ENCODE results near the gene TNFRSF9.

Gene TNFRSF9

GRCh38 chr1:7948960-7949359, 8.3 kb upstream of the TNFRSF9 start:
- no peak for TF ChIP-seq CTCF (IDR thresholded peaks at IDR 0.05; ENCODE audit: low read depth, low read length, missing control alignments)
- H3K4me3 ChIP-seq (replicated peaks; ENCODE audit: low read depth, low read length) = no peak overlapping the region
- peak; percentile 60 for DNase-seq (ENCODE audit: extremely low read depth, low read depth)

GRCh38 chr1:7943251-7943650, 2.6 kb upstream of the TNFRSF9 start:
- DNase-seq (ENCODE audit: extremely low read depth, low read depth) = no peak
- H3K4me3 ChIP-seq (replicated peaks; ENCODE audit: low read depth, low read length) = no peak overlapping the region
- TF ChIP-seq CTCF (IDR thresholded peaks at IDR 0.05; ENCODE audit: low read depth, low read length, missing control alignments) = no peak

GRCh38 chr1:7942214-7942921, 1.7 kb upstream of the TNFRSF9 start:
- DNase-seq (ENCODE audit: extremely low read depth, low read depth) = no peak
- 0 out of 2 replicates have a peak overlapping the region, but pooled peaks have one; percentile 15 for H3K4me3 ChIP-seq (replicated peaks; ENCODE audit: low read depth, low read length)
- TF ChIP-seq CTCF (IDR thresholded peaks at IDR 0.05; ENCODE audit: low read depth, low read length, missing control alignments) = peak; percentile 14

GRCh38 chr1:7941437-7941793, 776 bp upstream of the TNFRSF9 start:
- no peak for TF ChIP-seq CTCF (IDR thresholded peaks at IDR 0.05; ENCODE audit: low read depth, low read length, missing control alignments)
- no peak for DNase-seq (ENCODE audit: extremely low read depth, low read depth)
- no peak overlapping the region for H3K4me3 ChIP-seq (replicated peaks; ENCODE audit: low read depth, low read length)

- DNase-seq (ENCODE audit: extremely low read depth, low read depth) = no peak
- no peak overlapping the region for H3K4me3 ChIP-seq (replicated peaks; ENCODE audit: low read depth, low read length)
- TF ChIP-seq CTCF (IDR thresholded peaks at IDR 0.05; ENCODE audit: low read depth, low read length, missing control alignments) = no peak
These were observed 605 bp downstream of the TNFRSF9 start for GRCh38 chr1:7940034-7940433.

GRCh38 chr1:7938070-7938469, 2.6 kb downstream of the TNFRSF9 start:
- no peak for DNase-seq (ENCODE audit: extremely low read depth, low read depth)
- TF ChIP-seq CTCF (IDR thresholded peaks at IDR 0.05; ENCODE audit: low read depth, low read length, missing control alignments) = no peak
- H3K4me3 ChIP-seq (replicated peaks; ENCODE audit: low read depth, low read length) = no peak overlapping the region
